ENCODE data around the gene ANO9. TPM values are rescaled to one million over a fixed set of nuclear protein-coding genes. Genes with fewer than 3 reads are reported as not detected.

The ANO9 gene
- total and polyA plus RNA-seq, 10 donors: 10.2 to 53.8 (median 26.3) TPM

GRCh38 chr11:447923-448731 is 6.3 kb upstream of the ANO9 start:
- Histone ChIP-seq H3K4me3 (peak overlapping the region; percentile 49 to 72 (median 52)), H3K9me3 (no peaks in the 10 kb centered on the region), H3K36me3 (peaks cover 0 to 11% (median 2%) of the 10 kb centered on the region in 6 donors), H3K27ac (peak overlapping the region; percentile 80 to 96 (median 94)), H3K27me3 (replicated peaks in 1 of 7) (no peaks in the 10 kb centered on the region), H3K4me1 (peaks cover 35 to 60% (median 47%) of the 10 kb centered on the region in 6 donors)
- 4 to 5% (median 4%) methylated on average over 42 to 55 of the region's 55 CpGs for WGBS, 5 donors
- intact Hi-C loops (cut with DNase I; ENCODE audit: low total_unique reads): no loop called here
- peak; percentile 98 for DNase-seq
- TF ChIP-seq CTCF (IDR thresholded peaks at IDR 0.05 in 8 of 11, conservative IDR thresholded peaks at IDR 0.05 in 3 of 11): peak; percentile 66 to 92 (median 85)
- peak in 2 of 3 donors; percentile 68 for TF ChIP-seq POLR2A (IDR thresholded peaks at IDR 0.05)
- TF ChIP-seq POLR2AphosphoS5 (IDR thresholded peaks at IDR 0.05): peak; percentile 96 to 97 (median 97)

- intact Hi-C loops (cut with DNase I; ENCODE audit: low total_unique reads): no loop called here
- TF ChIP-seq POLR2AphosphoS5 (IDR thresholded peaks at IDR 0.05) (no peak), POLR2A (IDR thresholded peaks at IDR 0.05) (no peak), CTCF (IDR thresholded peaks at IDR 0.05 in 8 of 11, conservative IDR thresholded peaks at IDR 0.05 in 3 of 11) (no peak)
- Histone ChIP-seq H3K4me1 (peaks cover 29 to 57% (median 45%) of the 10 kb centered on the region in 6 donors), H3K27ac (no peak overlapping the region), H3K4me3 (no peak overlapping the region), H3K9me3 (no peaks in the 10 kb centered on the region), H3K27me3 (replicated peaks in 1 of 7) (peaks cover 0 to 10% (median 2%) of the 10 kb centered on the region in 7 donors), H3K36me3 (no peaks in the 10 kb centered on the region)
- DNase-seq: no peak
- WGBS, 5 donors: 85 to 90% (median 86%) methylated on average over 7 of the region's 7 CpGs
Observed at GRCh38 chr11:446891-447290, 5.1 kb upstream of the ANO9 start.

- Histone ChIP-seq H3K27ac (no peak overlapping the region), H3K4me1 (peaks cover 21 to 57% (median 43%) of the 10 kb centered on the region in 6 donors), H3K9me3 (no peaks in the 10 kb centered on the region), H3K27me3 (replicated peaks in 1 of 7) (peaks cover 0 to 19% (median 11%) of the 10 kb centered on the region in 7 donors), H3K4me3 (no peak overlapping the region), H3K36me3 (no peaks in the 10 kb centered on the region)
- DNase-seq: no peak
- TF ChIP-seq POLR2AphosphoS5 (IDR thresholded peaks at IDR 0.05) (no peak), POLR2A (IDR thresholded peaks at IDR 0.05) (no peak), CTCF (IDR thresholded peaks at IDR 0.05 in 8 of 11, conservative IDR thresholded peaks at IDR 0.05 in 3 of 11) (no peak)
- intact Hi-C loops (cut with DNase I; ENCODE audit: low total_unique reads): no loop called here
- 81 to 87% (median 84%) methylated on average over 16 to 20 of the region's 20 CpGs for WGBS, 5 donors
Observed at GRCh38 chr11:445765-446588, 4.2 kb upstream of the ANO9 start.

Data from spleen (tissue), 11 donors.